Stimulated activated CD4-positive, alpha-beta T cell treated with anti-CD3 and anti-CD28 coated beads, Interleukin-15, amount 100 ng/mL, for 48 hours (primary cell): ENCODE data around the gene KRTAP12-3.
"Not testable (repeated sequence)": the region's sequence is repeated elsewhere in the genome, so short reads cannot be mapped to it uniquely, and the experiment has no call there.

Source experiments
- DNase-seq, 2 donors: peaks; one replicate each; pipeline ENCODE4 v3.0.0-alpha.2; 2020; ENCODE audit warnings: low read depth in 2 of 2

KRTAP12-3 gene

DNA sequence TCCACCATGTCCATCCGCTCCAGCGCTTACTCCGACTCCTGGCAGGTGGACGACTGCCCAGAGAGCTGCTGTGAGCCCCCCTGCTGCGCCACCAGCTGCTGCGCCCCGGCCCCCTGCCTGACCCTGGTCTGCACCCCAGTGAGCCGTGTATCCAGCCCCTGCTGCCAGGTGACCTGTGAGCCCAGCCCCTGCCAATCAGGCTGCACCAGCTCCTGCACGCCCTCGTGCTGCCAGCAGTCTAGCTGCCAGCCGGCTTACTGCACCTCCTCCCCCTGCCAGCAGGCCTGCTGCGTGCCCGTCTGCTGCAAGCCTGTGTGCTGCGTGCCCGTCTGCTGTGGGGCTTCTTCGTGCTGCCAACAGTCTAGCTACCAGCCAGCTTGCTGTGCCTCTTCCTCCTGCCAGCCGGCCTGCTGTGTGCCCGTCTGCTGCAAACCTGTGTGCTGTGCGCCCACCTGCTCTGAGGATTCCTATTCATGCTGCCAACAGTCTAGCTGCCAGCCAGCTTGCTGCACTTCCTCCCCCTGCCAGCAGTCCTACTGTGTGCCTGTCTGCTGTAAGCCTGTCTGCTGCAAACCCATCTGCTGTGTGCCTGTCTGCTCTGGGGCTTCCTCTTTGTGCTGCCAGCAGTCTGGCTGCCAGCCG lies 30.4 kb upstream of the KRTAP12-3 start:
- not testable (repeated sequence) for DNase-seq

DNA sequence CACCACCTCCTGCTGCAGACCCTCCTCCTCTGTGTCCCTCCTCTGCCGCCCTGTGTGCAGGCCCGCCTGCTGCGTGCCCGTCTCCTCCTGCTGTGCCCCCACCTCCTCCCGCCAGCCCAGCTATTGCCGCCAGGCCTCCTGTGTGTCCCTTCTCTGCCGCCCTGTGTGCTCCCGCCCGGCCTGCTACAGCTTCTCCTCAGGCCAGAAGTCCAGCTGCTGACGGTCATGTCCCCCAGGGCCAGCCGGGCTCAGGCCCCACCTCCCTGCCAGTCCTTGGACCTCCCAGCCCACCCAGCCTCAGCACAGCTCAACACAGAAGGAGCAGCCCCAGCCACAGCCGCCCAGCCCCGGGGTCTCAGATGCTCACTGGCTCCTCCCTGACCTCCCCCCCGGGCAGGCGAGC lies 29.9 kb upstream of the KRTAP12-3 start:
- DNase-seq = not testable (repeated sequence)

DNA sequence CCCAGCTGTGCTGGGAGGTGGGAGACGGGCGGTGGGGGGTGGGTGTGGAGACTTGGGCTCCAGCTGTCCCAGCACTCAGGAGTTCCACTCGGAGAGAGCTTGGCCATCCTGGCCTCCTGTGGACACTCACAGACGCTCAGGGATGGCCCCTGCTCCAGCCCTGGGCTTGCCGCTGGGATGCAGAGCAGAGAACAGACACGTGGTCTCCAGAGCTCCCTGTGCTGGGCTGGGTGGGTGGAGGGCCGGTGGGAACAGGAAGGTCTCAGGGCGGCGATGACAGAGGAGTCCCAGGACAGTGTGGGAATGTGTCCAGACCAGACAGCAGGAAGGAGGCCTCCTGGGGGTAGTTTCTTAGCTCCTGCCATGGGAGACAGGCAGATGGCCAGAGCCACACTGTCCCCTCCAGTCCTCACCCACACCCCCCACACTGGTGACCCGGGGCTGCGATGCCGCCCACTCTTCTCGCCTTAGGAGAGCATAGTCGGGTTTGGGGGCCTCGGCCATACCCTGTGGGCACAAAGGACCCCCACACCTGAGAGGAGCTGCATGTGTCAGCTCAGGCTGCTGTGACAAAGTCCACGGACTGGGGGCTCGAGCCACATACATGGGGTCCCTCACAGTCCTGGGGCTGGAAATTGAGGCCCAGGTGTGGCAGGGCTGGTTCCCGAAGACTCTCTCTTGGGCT lies 28.9 kb upstream of the KRTAP12-3 start:
- no peak for DNase-seq

GRCh38 chr21:44630440-44630839 lies 27.3 kb upstream of the KRTAP12-3 start:
- DNase-seq = no peak

DNA sequence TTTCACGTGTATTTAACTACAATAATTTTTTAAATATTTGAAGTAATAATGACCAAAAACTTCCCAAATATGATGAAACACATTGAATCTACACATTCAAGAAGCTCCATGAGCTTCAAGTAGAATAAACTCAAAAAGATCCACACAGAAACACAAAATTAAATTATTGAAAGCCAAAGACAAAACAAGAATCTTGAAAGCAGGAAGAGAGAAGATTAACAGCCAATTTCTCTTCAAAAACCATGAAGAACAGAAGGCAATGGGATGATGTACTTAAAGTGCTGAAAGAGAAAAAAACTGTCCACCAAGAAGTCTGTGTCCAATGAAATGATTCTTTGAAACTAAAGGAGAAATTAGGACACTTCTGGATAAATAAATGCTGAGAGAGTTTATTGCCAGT lies 25.7 kb upstream of the KRTAP12-3 start:
- DNase-seq = no peak

- no peak for DNase-seq
Observed at GRCh38 chr21:44636209-44637017, 21.3 kb upstream of the KRTAP12-3 start.

- no peak for DNase-seq
Observed at GRCh38 chr21:44637018-44637850, 20.5 kb upstream of the KRTAP12-3 start, which contains the start of gene KRTAP10-10. Gene KRTAP10-10, plus strand, starts transcription at chr21:44637356. Its CDS starts 62 bp downstream, at chr21:44637418.

DNA sequence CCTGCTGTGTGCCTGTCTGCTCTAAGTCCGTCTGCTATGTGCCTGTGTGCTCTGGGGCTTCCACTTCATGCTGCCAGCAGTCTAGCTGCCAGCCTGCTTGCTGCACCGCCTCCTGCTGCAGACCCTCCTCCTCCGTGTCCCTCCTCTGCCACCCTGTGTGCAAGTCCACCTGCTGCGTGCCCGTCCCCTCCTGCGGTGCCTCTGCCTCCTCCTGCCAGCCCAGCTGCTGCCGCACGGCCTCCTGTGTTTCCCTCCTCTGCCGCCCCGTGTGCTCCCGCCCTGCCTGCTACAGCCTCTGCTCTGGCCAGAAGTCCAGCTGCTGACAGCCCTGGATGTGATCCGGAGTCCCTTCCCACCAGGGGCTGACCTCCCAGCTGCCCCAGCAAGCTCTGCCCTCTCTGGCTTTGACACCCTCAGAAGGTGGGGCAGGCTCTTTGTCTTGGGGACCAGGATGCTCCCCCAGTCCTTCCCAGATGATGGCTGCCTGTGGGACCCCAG lies 19.8 kb upstream of the KRTAP12-3 start:
- not testable (repeated sequence) for DNase-seq

DNA sequence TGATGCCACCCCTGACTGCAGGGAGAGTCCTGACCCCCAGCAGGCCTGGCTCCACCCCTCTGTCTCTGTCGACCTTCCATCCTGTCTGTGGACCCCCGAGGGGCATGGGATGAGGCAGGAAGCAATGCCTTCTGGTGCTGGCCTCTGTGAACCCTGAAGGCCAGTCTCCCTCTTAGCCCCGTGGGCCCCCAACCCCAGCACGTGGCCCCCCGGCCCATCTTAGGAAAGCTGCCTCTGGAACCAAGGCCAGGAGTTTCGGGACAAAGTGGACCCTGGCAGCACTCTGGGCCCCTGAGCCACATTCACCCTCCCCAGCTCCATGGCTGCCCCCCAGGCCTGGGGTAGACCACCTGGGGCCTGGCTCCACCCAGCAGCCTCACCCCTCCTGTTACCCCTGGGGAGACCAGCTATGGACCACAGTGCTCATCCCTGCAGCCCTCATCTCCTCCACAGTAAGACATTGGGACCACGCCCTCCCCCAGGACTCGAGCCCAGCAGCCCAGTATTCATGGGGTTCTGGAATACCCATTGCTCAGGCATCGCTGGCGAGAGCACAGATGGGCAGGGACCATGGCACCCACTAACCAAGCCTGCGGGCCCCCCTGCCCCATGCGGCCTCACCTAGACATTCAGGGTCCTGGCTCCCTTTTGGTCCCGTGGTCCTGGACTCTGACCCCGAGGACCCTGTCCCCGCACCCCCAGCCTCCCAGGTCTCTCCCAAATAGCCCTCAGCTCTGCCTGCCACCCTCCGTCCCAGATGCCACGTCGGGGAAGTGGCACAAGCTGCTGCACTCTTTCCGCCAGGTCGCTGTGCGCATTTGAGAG lies 19.0 kb upstream of the KRTAP12-3 start:
- DNase-seq = not testable (repeated sequence)

DNA sequence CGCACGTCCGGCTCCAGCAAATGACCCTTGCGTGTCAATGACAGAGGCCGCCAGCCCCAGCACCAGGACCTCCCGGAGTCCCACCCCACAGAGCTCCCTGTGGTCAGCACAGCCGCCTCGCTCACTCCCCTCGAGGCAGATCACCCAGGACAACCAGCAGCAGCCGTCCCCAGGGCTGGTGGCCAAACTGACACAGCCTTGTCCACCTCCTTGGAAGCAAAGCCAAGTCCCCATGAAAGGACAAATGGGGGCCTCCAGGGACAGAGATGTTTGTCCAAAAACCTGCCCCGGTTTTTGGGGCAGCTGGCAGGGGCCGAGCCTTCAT lies 18.4 kb upstream of the KRTAP12-3 start:
- no peak for DNase-seq

DNA sequence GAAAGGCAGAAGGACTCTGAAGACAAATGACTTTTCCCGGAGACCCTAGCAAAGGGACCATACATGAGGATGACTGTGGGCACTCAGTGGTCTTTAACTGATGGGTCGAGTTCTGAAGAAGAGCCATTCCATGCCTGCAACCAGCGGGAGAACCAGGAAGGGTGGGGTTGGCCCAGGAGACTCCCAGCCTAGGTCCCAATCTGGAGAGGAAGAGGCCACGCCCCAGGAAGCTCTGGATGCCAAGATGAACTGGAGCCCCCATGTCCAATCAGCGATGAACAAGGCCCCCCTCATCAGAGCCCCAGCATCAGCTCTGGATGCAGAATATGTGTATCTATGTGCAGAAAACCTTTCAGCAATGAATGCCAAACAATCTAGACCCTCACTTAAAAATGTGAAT lies 17.0 kb upstream of the KRTAP12-3 start:
- DNase-seq = no peak

DNA sequence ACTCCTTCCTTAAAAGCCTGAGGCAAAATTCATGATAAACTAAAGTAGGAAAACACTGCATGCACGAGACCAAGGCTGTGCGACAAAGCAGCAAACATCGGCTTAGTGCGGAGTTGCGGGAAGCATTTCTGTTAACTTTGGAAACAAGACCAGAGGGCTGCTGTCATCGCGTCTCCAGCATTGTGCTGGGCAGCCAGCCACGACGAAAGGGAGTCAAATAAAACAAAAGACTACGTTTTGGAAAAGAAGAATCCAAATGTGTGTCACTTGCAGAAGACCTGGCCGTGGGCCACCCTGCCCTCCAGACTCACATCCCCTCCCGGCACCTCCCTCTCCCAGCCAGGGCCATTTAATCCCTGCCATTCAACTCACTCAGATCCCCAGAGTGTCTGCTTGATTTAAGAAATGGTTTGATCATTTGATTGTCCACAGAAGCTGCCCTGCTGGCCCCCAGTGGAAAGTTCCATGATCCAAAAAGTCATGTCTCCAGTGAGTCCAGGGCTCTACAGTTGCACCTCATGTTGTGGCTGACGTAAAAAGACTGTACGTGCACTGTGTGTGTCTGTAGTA lies 13.9 kb upstream of the KRTAP12-3 start:
- no peak for DNase-seq

- DNase-seq = no peak
Observed at GRCh38 chr21:44644878-44645277, 12.9 kb upstream of the KRTAP12-3 start.

DNA sequence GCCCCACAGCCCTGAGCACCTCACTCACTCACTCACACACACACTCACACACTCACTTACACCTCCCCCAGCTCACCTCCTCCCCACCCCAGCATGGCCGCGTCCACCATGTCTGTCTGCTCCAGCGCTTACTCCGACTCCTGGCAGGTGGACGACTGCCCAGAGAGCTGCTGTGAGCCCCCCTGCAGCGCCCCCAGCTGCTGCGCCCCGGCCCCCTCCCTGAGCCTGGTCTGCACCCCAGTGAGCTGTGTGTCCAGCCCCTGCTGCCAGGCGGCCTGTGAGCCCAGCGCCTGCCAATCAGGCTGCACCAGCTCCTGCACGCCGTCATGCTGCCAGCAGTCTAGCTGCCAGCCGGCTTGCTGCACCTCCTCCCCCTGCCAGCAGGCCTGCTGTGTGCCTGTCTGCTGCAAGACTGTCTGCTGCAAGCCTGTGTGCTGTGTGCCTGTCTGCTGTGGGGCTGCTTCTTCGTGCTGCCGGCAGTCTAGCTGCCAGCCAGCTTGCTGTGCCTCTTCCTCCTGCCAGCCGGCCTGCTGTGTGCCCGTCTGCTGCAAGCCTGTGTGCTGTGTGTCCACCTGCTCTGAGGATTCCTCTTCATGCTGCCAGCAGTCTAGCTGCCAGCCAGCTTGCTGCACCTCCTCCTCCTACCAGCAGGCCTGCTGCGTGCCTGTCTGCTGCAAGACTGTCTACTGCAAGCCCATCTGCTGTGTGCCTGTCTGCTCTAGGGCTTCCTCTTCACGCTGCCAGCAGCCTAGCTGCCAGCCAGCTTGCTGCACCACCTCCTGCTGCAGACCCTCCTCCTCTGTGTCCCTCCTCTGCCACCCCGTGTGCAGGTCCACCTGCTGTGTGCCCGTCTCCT lies 11.1 kb upstream of the KRTAP12-3 start, which contains the start of gene KRTAP10-11:
TSS of gene KRTAP10-11 (plus strand) at position 49 of the 856 bp plus-strand sequence. CDS start at position 94, 45 bp downstream.
- DNase-seq = not testable (repeated sequence)

DNA sequence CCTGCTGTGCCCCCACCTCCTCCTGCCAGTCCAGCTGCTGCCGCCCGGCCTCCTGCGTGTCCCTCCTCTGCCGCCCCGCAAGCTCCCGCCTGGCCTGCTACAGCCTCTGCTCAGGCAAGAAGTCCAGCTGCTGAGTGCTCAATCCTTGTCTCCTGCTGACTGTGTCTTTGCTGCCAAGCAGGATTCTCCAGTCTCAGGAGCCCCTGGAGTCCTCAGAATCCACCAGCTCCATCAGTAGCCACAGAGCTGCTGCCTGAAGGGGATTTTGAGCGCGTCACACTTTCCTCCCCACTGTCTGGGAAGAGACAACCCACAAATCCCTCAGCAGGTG lies 10.5 kb upstream of the KRTAP12-3 start:
- no peak for DNase-seq

DNA sequence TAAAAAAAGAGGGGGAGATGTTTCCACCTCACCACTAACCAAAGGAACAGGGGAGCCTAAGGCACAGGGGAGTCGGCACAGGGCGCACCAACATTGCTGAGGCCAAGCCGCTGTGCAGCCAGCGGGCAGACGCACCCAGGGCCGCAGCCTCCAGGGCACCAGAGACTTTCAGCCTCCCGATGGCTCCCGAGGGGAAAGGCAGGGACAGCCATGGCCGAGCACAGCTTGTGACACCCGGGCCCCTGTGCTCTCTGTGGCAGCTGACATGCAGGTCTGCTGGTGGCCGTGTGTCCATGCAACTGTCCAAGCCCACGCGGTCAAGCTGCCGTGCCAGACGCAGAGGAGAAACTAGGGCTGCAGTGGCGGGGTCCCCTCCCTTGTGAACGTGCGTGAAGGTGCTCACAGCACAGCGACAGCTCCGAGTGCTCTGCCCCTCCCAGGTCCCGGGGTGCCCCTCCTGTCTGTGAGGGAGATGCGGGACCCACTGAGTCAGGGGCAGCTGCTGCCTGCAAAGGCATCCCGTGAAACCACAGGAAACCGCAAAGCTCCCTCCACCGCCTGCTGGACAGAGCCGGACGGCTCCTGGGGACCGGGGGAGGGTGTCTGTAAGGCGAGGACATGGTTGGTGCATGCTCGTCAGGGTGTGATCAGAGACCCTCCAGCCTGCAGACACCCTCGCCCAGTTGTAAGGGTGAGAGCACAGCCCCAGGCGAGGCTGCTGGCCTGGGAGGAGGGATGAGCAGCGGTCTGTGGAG lies 9.0 kb upstream of the KRTAP12-3 start:
- no peak for DNase-seq

- DNase-seq = no peak
Observed at GRCh38 chr21:44649521-44650100, 8.1 kb upstream of the KRTAP12-3 start.

DNA sequence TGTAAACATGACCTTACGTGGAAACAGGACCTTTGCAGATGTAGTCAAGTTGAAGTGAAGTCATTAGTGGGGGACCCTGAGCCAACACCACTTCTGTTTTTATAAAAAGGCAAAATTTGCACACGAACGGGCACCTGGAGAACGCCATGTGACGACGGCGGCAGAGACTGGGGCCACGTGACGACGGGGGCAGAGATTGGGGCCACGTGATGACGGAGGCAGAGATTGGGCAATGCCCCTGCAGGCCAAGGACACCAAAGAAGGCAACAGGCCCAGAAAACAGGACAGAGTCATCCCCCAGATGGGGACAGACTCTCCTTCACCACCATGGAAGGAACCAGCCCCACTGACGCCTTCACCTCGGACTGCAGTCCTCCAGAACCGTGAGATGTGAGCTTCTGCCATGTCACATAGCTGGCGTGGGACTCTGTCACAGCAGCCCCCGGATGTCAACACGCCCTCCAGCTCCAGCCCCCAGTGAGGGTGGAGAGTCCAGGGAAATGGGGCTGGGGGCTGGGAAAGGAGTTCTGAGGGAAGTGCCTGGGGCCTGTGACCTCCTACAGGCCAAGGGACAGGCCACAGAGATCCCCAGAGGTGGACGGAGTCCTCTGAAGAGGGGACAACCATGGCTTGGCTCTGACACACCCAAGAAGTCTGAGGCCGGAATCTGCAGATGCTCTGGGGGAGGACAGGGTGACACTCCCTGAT lies 7.3 kb upstream of the KRTAP12-3 start:
- DNase-seq = no peak
